DOHH2 (cell line): ENCODE data around the gene JPH2.

ENCODE experiments used
- H3F3A ChIP-seq: fragments of 200-600 bp; sonication (generic), shearing (Covaris generic); 2 replicates; pipeline ENCODE4 v1.6.0; 2016; ENCODE audit warnings: antibody characterized with exemption, mild to moderate bottlenecking; ENCODE audit not compliant: control insufficient read depth, insufficient read depth
- H3K27ac ChIP-seq: fragments of 200-600 bp; sonication (generic); 2 replicates; pipeline ENCODE4 v1.5.1; 2014; ENCODE audit warnings: low read depth, mild to moderate bottlenecking, low read length, moderate library complexity
- H3K27me3 ChIP-seq: fragments of 200-600 bp; sonication (generic); 2 replicates; pipeline ENCODE4 v1.6.1; 2014; ENCODE audit warnings: mild to moderate bottlenecking, low read length, mixed read lengths; ENCODE audit not compliant: control insufficient read depth
- H3K36me3 ChIP-seq: fragments of 200-600 bp; sonication (generic); 2 replicates; pipeline ENCODE4 v1.6.1; 2014; ENCODE audit warnings: mild to moderate bottlenecking, low read length, moderate library complexity, mixed read lengths; ENCODE audit not compliant: control insufficient read depth
- H3K4me1 ChIP-seq: fragments of 200-600 bp; sonication (generic); 2 replicates; pipeline ENCODE4 v1.6.1; 2014; ENCODE audit warnings: mild to moderate bottlenecking, low read length, mixed read lengths; ENCODE audit not compliant: control insufficient read depth
- H3K4me2 ChIP-seq: fragments of 200-600 bp; sonication (generic); 2 replicates; pipeline ENCODE4 v1.6.0; 2014; ENCODE audit warnings: mild to moderate bottlenecking, low read length, moderate library complexity
- H3K4me3 ChIP-seq: fragments of 200-600 bp; sonication (generic); 2 replicates; pipeline ENCODE4 v1.5.1; 2014; ENCODE audit warnings: mild to moderate bottlenecking, low read length, mixed read lengths
- H3K79me2 ChIP-seq: fragments of 200-600 bp; sonication (generic); 2 replicates; pipeline ENCODE4 v1.6.1; 2014; ENCODE audit warnings: mild to moderate bottlenecking, low read length, mixed read lengths; ENCODE audit not compliant: control insufficient read depth
- H3K9me2 ChIP-seq: fragments of 200-600 bp; sonication (generic); replicated peaks from 2 replicates; pipeline ENCODE4 v1.6.1; 2014; ENCODE audit warnings: mild to moderate bottlenecking, low read length, mixed read lengths; ENCODE audit not compliant: control insufficient read depth
- H3K9me3 ChIP-seq: fragments of 200-600 bp; sonication (generic); 2 replicates; pipeline ENCODE4 v1.6.1; 2014; ENCODE audit warnings: antibody characterized with exemption, low read length, mixed read lengths; ENCODE audit not compliant: control insufficient read depth, insufficient read depth
- H4K20me1 ChIP-seq: fragments of 200-600 bp; sonication (generic); 2 replicates; pipeline ENCODE4 v1.6.0; 2014; ENCODE audit warnings: low read depth, mild to moderate bottlenecking, antibody characterized with exemption, low read length, moderate library complexity; ENCODE audit not compliant: control insufficient read depth, insufficient read depth
- CTCF ChIP-seq: fragments of 200-600 bp; sonication (generic); IDR thresholded peaks from one replicate; pipeline ENCODE4 v1.5.1; 2014; ENCODE audit warnings: antibody characterized with exemption, mild to moderate bottlenecking, low read depth, low read length; ENCODE audit not compliant: poor library complexity, severe bottlenecking
- EZH2phosphoT487 ChIP-seq: fragments of 200-600 bp; sonication (generic); IDR thresholded peaks from 2 replicates; pipeline ENCODE4 v1.6.1; 2017; ENCODE audit warnings: borderline replicate concordance, mild to moderate bottlenecking, antibody characterized with exemption, low read length, moderate library complexity, mixed read lengths

JPH2 gene

GRCh38 chr20:44176833-44177534 lies 10.0 kb downstream of the JPH2 start:
- H4K20me1 ChIP-seq: no peaks in the 10 kb centered on the region
- no peak overlapping the region for H3K4me2 ChIP-seq
- H3K36me3 ChIP-seq: no peaks in the 10 kb centered on the region
- H3K27me3 ChIP-seq: peaks cover 15% of the 10 kb centered on the region
- TF ChIP-seq EZH2phosphoT487 (no peak), CTCF (no peak)
- H3F3A ChIP-seq: no peaks in the 10 kb centered on the region
- no peak overlapping the region for H3K27ac ChIP-seq
- no peaks in the 10 kb centered on the region for H3K9me2 ChIP-seq
- no peaks in the 10 kb centered on the region for H3K79me2 ChIP-seq
- H3K4me1 ChIP-seq: no peaks in the 10 kb centered on the region
- no peaks in the 10 kb centered on the region for H3K9me3 ChIP-seq
- H3K4me3 ChIP-seq: no peak overlapping the region

GRCh38 chr20:44174996-44175765 lies 11.8 kb downstream of the JPH2 start:
- H4K20me1 ChIP-seq: no peaks in the 10 kb centered on the region
- no peaks in the 10 kb centered on the region for H3K9me3 ChIP-seq
- H3K27me3 ChIP-seq: peaks cover 32% of the 10 kb centered on the region
- no peaks in the 10 kb centered on the region for H3K4me1 ChIP-seq
- no peak overlapping the region for H3K27ac ChIP-seq
- no peaks in the 10 kb centered on the region for H3K79me2 ChIP-seq
- no peaks in the 10 kb centered on the region for H3K36me3 ChIP-seq
- no peak overlapping the region for H3K4me3 ChIP-seq
- no peaks in the 10 kb centered on the region for H3K9me2 ChIP-seq
- H3F3A ChIP-seq: no peaks in the 10 kb centered on the region
- no peak overlapping the region for H3K4me2 ChIP-seq
- TF ChIP-seq EZH2phosphoT487 (no peak), CTCF (no peak)

DNA sequence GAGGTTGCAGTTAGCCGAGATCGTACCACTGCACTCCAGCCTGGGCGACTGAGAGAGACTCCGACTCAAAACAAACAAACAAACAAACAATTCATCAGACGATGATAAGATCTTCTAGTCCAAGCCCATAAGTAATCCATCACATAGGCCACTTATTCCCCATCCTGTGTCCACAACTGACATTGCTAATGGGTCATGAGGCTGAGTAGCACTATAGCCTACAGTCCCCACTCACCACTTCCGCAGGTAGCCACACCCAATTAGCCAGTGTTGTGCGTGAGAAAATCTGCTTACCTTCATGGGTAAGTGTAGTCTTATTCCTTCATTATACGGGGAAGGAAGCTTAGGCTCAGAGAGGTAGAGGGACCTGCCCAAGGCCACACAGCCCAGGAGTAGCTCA lies 13.1 kb downstream of the JPH2 start:
- no peaks in the 10 kb centered on the region for H3K9me2 ChIP-seq
- no peaks in the 10 kb centered on the region for H3K36me3 ChIP-seq
- H4K20me1 ChIP-seq: no peaks in the 10 kb centered on the region
- H3K27ac ChIP-seq: no peak overlapping the region
- no peaks in the 10 kb centered on the region for H3K9me3 ChIP-seq
- H3K4me3 ChIP-seq: no peak overlapping the region
- no peak overlapping the region for H3K4me2 ChIP-seq
- H3K27me3 ChIP-seq: peaks cover 38% of the 10 kb centered on the region
- no peaks in the 10 kb centered on the region for H3F3A ChIP-seq
- H3K79me2 ChIP-seq: no peaks in the 10 kb centered on the region
- H3K4me1 ChIP-seq: no peaks in the 10 kb centered on the region
- TF ChIP-seq EZH2phosphoT487 (no peak), CTCF (no peak)
